GM23338 (cell line): ENCODE data around the gene WBP2. TPM values are rescaled to one million over a fixed set of nuclear protein-coding genes. Genes with fewer than 3 reads are reported as not detected.
"Not testable (repeated sequence)": the region's sequence is repeated elsewhere in the genome, so short reads cannot be mapped to it uniquely, and the experiment has no call there.

ENCODE experiments used
- ATAC-seq: fragments of 200-7000 bp; cut with Tn5 transposase; 3 replicates; pipeline ENCODE4 v1.9.1; 2020
- DNase-seq: peaks from one replicate; pipeline ENCODE4 v3.0.0-alpha.2; 2015; ENCODE audit warnings: low spot score
- H2AFZ ChIP-seq: fragments of 200-600 bp; sonication (generic); 2 replicates; pipeline ENCODE4 v1.8.0; 2016; ENCODE audit warnings: antibody characterized with exemption, mild to moderate bottlenecking, moderate library complexity
- H3F3A ChIP-seq: fragments of 200-600 bp; sonication (generic); replicated peaks from 2 replicates; pipeline ENCODE4 v1.8.0; 2017; ENCODE audit warnings: antibody characterized with exemption, mixed run types, low read depth
- H3K27ac ChIP-seq: fragments of 200-600 bp; sonication (generic); 2 replicates; pipeline ENCODE4 v1.6.1; 2016; ENCODE audit warnings: low read depth
- H3K27me3 ChIP-seq: fragments of 200-600 bp; sonication (generic); 2 replicates; pipeline ENCODE4 v1.8.0; 2016; ENCODE audit warnings: mild to moderate bottlenecking, mixed run types, moderate library complexity; ENCODE audit not compliant: insufficient read depth
- H3K36me3 ChIP-seq: fragments of 200-600 bp; sonication (generic); 2 replicates; pipeline ENCODE4 v1.8.0; 2016; ENCODE audit warnings: mild to moderate bottlenecking; ENCODE audit not compliant: insufficient read depth
- H3K4me1 ChIP-seq: fragments of 200-600 bp; sonication (generic); 2 replicates; pipeline ENCODE4 v1.8.0; 2016; ENCODE audit warnings: mild to moderate bottlenecking, moderate library complexity; ENCODE audit not compliant: insufficient read depth
- H3K4me2 ChIP-seq: fragments of 200-600 bp; sonication (generic); 2 replicates; pipeline ENCODE4 v1.7.1; 2017; ENCODE audit warnings: mixed run types
- H3K4me3 ChIP-seq: fragments of 200-600 bp; sonication (generic); 2 replicates; pipeline ENCODE4 v1.6.1; 2016; ENCODE audit warnings: mixed run types
- H3K79me2 ChIP-seq: fragments of 200-600 bp; sonication (generic); replicated peaks from 2 replicates; pipeline ENCODE4 v1.8.0; 2017; ENCODE audit warnings: mild to moderate bottlenecking; ENCODE audit not compliant: insufficient read depth
- H3K9me2 ChIP-seq: fragments of 200-600 bp; sonication (generic); 2 replicates; pipeline ENCODE4 v1.8.0; 2017; ENCODE audit not compliant: insufficient read depth
- H4K20me1 ChIP-seq: fragments of 200-600 bp; sonication (generic); replicated peaks from 2 replicates; pipeline ENCODE4 v1.8.0; 2017; ENCODE audit warnings: mild to moderate bottlenecking; ENCODE audit not compliant: insufficient read depth
- H3K27ac Mint-ChIP-seq: 2 replicates; pipeline ENCODE4 v1.8.0; 2020; ENCODE audit warnings: inconsistent platforms, mild to moderate bottlenecking, moderate library complexity, mixed read lengths
- H3K27me3 Mint-ChIP-seq: 3 replicates; pipeline ENCODE4 v1.8.0; 2022; ENCODE audit warnings: low read depth, mild to moderate bottlenecking, moderate library complexity, mixed read lengths, inconsistent platforms; ENCODE audit not compliant: insufficient read depth, poor library complexity
- H3K36me3 Mint-ChIP-seq: 3 replicates; pipeline ENCODE4 v1.8.0; 2021; ENCODE audit warnings: low read depth, mild to moderate bottlenecking, inconsistent platforms, moderate library complexity, mixed read lengths
- H3K4me1 Mint-ChIP-seq: 3 replicates; pipeline ENCODE4 v1.8.0; 2020; ENCODE audit warnings: mild to moderate bottlenecking, inconsistent platforms, mixed read lengths
- H3K4me3 Mint-ChIP-seq: 3 replicates; pipeline ENCODE4 v1.8.0; 2021; ENCODE audit warnings: moderate library complexity, mild to moderate bottlenecking, inconsistent platforms, mixed read lengths
- H3K9me3 Mint-ChIP-seq: 3 replicates; pipeline ENCODE4 v1.8.0; 2020; ENCODE audit warnings: moderate library complexity, mild to moderate bottlenecking, inconsistent platforms, mixed read lengths
- CREB1 ChIP-seq: fragments of 250-450 bp; sonication (Bioruptor Pico); IDR thresholded peaks from 2 replicates; pipeline ENCODE4 v1.5.0; 2020; ENCODE audit warnings: low read depth, mild to moderate bottlenecking, moderate library complexity
- CTCF ChIP-seq, 2 experiments: fragments of 200-600 bp in 1 of 2; sonication (generic) in 1 of 2; conservative IDR thresholded peaks; 2 replicates each; pipeline versions ENCODE4 v1.5.1 to v1.6.1; 2016 to 2017; ENCODE audit warnings: antibody characterized with exemption in 2 of 2, low read depth in 2 of 2, mild to moderate bottlenecking in 2 of 2, moderate library complexity in 1 of 2
- EZH2 ChIP-seq: fragments of 200-600 bp; sonication (generic); IDR thresholded peaks from one replicate; pipeline ENCODE4 v1.8.0; 2017; ENCODE audit warnings: antibody characterized with exemption, mild to moderate bottlenecking, low read depth; ENCODE audit not compliant: unreplicated experiment
- EZH2phosphoT487 ChIP-seq: fragments of 200-600 bp; sonication (generic); IDR thresholded peaks from one replicate; pipeline ENCODE4 v1.8.1; 2018; ENCODE audit warnings: antibody characterized with exemption; ENCODE audit not compliant: unreplicated experiment
- JUNB ChIP-seq: IDR thresholded peaks from one replicate; pipeline ENCODE4 v1.6.1; 2016; ENCODE audit warnings: antibody characterized with exemption; ENCODE audit not compliant: unreplicated experiment
- NANOG ChIP-seq: IDR thresholded peaks from 2 replicates; pipeline ENCODE4 v1.6.1; 2016; ENCODE audit warnings: antibody characterized with exemption, borderline replicate concordance
- POLR2AphosphoS5 ChIP-seq: IDR thresholded peaks from 2 replicates; pipeline ENCODE4 v1.6.1; 2016; ENCODE audit warnings: antibody characterized with exemption, low read depth
- REST ChIP-seq: IDR thresholded peaks from one replicate; pipeline ENCODE4 v1.6.1; 2018; ENCODE audit warnings: antibody characterized with exemption; ENCODE audit not compliant: unreplicated experiment
- STAT1 ChIP-seq: IDR thresholded peaks from one replicate; pipeline ENCODE4 v1.6.1; 2016; ENCODE audit warnings: antibody characterized with exemption; ENCODE audit not compliant: unreplicated experiment
- ZNF114 ChIP-seq: fragments of 250-450 bp; sonication (Bioruptor Pico); IDR thresholded peaks from 2 replicates; pipeline ENCODE4 v1.5.0; 2020; ENCODE audit warnings: mild to moderate bottlenecking, moderate library complexity
- ZNF331 ChIP-seq: fragments of 250-450 bp; sonication (Bioruptor Pico); IDR thresholded peaks from 2 replicates; pipeline ENCODE4 v1.5.0; 2020; ENCODE audit warnings: low read depth, mild to moderate bottlenecking, moderate library complexity
- polyA plus RNA-seq: library from polyadenylated mRNA; unstranded; fragments of >200 nt; fragmentation: Nextera tagmentation; extraction: Ambion mirVana; gene quantifications from 2 replicates; pipeline ENCODE4 v1.2.1, GENCODE V29; 2016
- total RNA-seq: library from RNA; depleted of rRNA; stranded (reverse); fragments of >200 nt; shearing (Covaris generic); gene quantifications from 2 replicates; pipeline ENCODE4 v1.2.3, GENCODE V29; 2014

WBP2 gene
- total and polyA plus RNA-seq, 2 experiments from 2014 or later = 36.2 to 63.5 TPM

DNA sequence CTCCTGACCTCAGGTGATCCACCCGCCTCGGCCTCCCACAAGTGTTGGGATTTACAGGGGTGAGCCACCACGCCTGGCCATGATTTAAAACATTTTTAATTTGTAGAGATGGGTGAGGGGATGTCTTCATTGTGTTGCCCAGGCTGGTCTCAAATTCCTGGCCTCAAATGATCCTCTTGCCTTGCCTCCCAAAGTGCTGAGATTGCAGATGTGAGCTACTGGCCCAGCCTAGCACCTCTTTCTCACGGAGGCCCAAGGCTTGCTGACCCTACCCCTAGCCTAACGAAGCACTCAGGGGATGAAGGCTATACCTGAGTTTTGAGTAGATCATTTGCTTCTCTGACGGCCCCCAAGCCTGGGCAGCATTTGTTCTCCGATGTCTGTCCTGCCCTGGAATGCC, 44.0 kb downstream of the WBP2 start:
- Histone ChIP-seq H3K79me2 (peaks cover 8% of the 10 kb centered on the region), H3K4me2 (no peak overlapping the region), H3K4me3 (no peak overlapping the region), H3K36me3 (no peaks in the 10 kb centered on the region), H4K20me1 (peaks cover 5% of the 10 kb centered on the region), H3K9me2 (no peaks in the 10 kb centered on the region), H3K27ac (no peak overlapping the region), H3F3A (no peaks in the 10 kb centered on the region; the same call in 1 of the 2 replicates), H3K27me3 (no peaks in the 10 kb centered on the region), H3K4me1 (no peaks in the 10 kb centered on the region), H2AFZ (no peak overlapping the region)
- DNase-seq = no peak
- Mint-ChIP-seq H3K9me3 (no peaks in the 10 kb centered on the region; the same call in 2 of the 3 replicates), H3K4me3 (no peak overlapping the region), H3K27ac (no peak overlapping the region), H3K4me1 (no peaks in the 10 kb centered on the region), H3K36me3 (peaks cover 26% of the 10 kb centered on the region), H3K27me3 (peaks cover 8% of the 10 kb centered on the region)
- TF ChIP-seq REST (no peak), POLR2AphosphoS5 (no peak), JUNB (no peak), CTCF (conservative IDR thresholded peaks at IDR 0.05; ENCODE audit: low read depth in 2 of 2) (no peak), EZH2phosphoT487 (no peak), ZNF114 (CRISPR knock-in tag) (no peak), ZNF331 (no peak), CREB1 (CRISPR knock-in tag) (no peak), STAT1 (no peak), NANOG (no peak), EZH2 (no peak)
- no peak for ATAC-seq

DNA sequence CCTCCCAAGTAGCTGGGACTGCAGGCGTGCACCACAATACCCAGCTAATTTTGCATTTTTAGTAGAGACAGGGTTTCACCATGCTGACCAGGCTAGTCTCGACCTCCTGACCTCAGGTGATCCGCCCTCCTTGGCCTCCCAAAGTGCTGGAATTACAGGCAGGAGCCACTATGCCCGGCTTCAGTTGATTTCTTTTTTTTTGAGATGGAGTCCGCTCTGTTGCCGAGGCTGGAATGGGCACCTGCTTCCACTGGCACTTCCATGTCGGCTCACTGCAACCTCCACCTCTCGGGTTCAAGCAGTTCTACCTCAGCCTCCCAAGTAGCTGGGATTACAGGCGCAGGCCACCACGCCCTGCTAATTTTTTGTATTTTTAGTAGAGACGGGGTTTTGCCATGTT, 44.4 kb downstream of the WBP2 start:
- H3K27me3 Mint-ChIP-seq, H3K36me3 ChIP-seq, H3K4me3 ChIP-seq, H3K9me2 ChIP-seq, H3K27ac ChIP-seq, H3K4me1 ChIP-seq, H3K27me3 ChIP-seq, H3K4me1 Mint-ChIP-seq, H4K20me1 ChIP-seq, ATAC-seq, H3K27ac Mint-ChIP-seq, DNase-seq, H3K9me3 Mint-ChIP-seq, H3K4me2 ChIP-seq, H3K4me3 Mint-ChIP-seq, H2AFZ ChIP-seq, H3F3A ChIP-seq: not testable (repeated sequence)
- peaks cover 12% of the 10 kb centered on the region for H3K79me2 ChIP-seq
- H3K36me3 Mint-ChIP-seq = peaks cover 22% of the 10 kb centered on the region
